CD8-positive, alpha-beta memory T cell (primary cell): Measurements from ENCODE around the gene BCL3. TPM values are rescaled to one million over a fixed set of nuclear protein-coding genes. Genes with fewer than 3 reads are reported as not detected.

Experiments
- CTCF ChIA-PET: fragments of 350-600 bp; sonication (Branson Sonifier 250); formaldehyde crosslinking; loops from one replicate; lab custom pipeline; 2021; ENCODE audit warnings: antibody characterized with exemption; lab: Charles Lee
- POLR2A ChIA-PET: fragments of 350-600 bp; sonication (Branson Sonifier 250); formaldehyde crosslinking; loops from one replicate; lab custom pipeline; 2021; ENCODE audit warnings: antibody characterized with exemption; lab: Charles Lee
- DNase-seq, 5 donors: peaks; one replicate each; pipeline versions ENCODE4 v3.0.0 to v3.0.0-alpha.2; 2020 to 2022; ENCODE audit warnings: mixed read lengths in 1 of 5
- H3K27ac ChIP-seq: one replicate; pipeline ENCODE4 v1.7.0; 2013; ENCODE audit warnings: low read depth, mild to moderate bottlenecking, low read length, moderate library complexity
- H3K27me3 ChIP-seq: 2 replicates; pipeline ENCODE4 v1.7.0; 2013; ENCODE audit warnings: low read length, mild to moderate bottlenecking; ENCODE audit not compliant: insufficient read depth, poor library complexity, severe bottlenecking
- H3K36me3 ChIP-seq: 2 replicates; pipeline ENCODE4 v1.7.0; 2013; ENCODE audit warnings: mild to moderate bottlenecking, low read length, moderate library complexity; ENCODE audit not compliant: insufficient read depth
- H3K4me1 ChIP-seq: 2 replicates; pipeline ENCODE4 v1.7.0; 2013; ENCODE audit warnings: mild to moderate bottlenecking, low read length, moderate library complexity; ENCODE audit not compliant: insufficient read depth
- H3K4me3 ChIP-seq: 2 replicates; pipeline ENCODE4 v1.7.0; 2013; ENCODE audit warnings: mild to moderate bottlenecking, low read length
- H3K9me3 ChIP-seq: 2 replicates; pipeline ENCODE4 v1.7.0; 2013; ENCODE audit warnings: mild to moderate bottlenecking, low read length
- H3K27ac Mint-ChIP-seq, 8 donors: one replicate each; pipeline ENCODE4 v1.8.0; 2020 to 2021; ENCODE audit warnings: mixed read lengths in 8 of 8, mild to moderate bottlenecking in 6 of 8, inconsistent platforms in 3 of 8, moderate library complexity in 3 of 8
- H3K27me3 Mint-ChIP-seq, 2 donors: one replicate each; pipeline ENCODE4 v1.8.0; 2020 to 2021; ENCODE audit warnings: mixed read lengths in 2 of 2, mild to moderate bottlenecking in 1 of 2, moderate library complexity in 1 of 2
- H3K36me3 Mint-ChIP-seq, 3 donors: one replicate each; pipeline ENCODE4 v1.8.0; 2020 to 2021; ENCODE audit warnings: mixed read lengths in 3 of 3, inconsistent platforms in 1 of 3, mild to moderate bottlenecking in 1 of 3
- H3K4me1 Mint-ChIP-seq, 3 donors: one replicate each; pipeline ENCODE4 v1.8.0; 2020 to 2021; ENCODE audit warnings: mixed read lengths in 3 of 3, inconsistent platforms in 1 of 3, mild to moderate bottlenecking in 1 of 3
- H3K4me3 Mint-ChIP-seq, 7 donors: one replicate each; pipeline ENCODE4 v1.8.0; 2020 to 2021; ENCODE audit warnings: mixed read lengths in 7 of 7, mild to moderate bottlenecking in 6 of 7, moderate library complexity in 4 of 7, inconsistent platforms in 2 of 7
- H3K9me3 Mint-ChIP-seq, 5 donors: one replicate each; pipeline ENCODE4 v1.8.0; 2020 to 2022; ENCODE audit warnings: mixed read lengths in 5 of 5, mild to moderate bottlenecking in 3 of 5, moderate library complexity in 2 of 5, inconsistent platforms in 1 of 5
- polyA plus RNA-seq: library from polyadenylated mRNA; unstranded; fragments of 300-500 nt; fragmentation: Illumina TruSeq; gene quantifications from one replicate; pipeline ENCODE4 v1.2.3, GENCODE V29; 2021
- total RNA-seq, 2 experiments: library from RNA; stranded (reverse); gene quantifications; one replicate each; pipeline ENCODE4 v1.2.3, GENCODE V29; 2021

The BCL3 gene
- total and polyA plus RNA-seq, 3 experiments from 2014 or later, result 9.8 to 33.9 (median 30.5) TPM

- H3K36me3 ChIP-seq, result no peaks in the 10 kb centered on the region
- H3K9me3 Mint-ChIP-seq, result no peaks in the 10 kb centered on the region
- H3K27me3 ChIP-seq, result no peaks in the 10 kb centered on the region
- H3K27ac Mint-ChIP-seq, result no peak overlapping the region
- H3K27me3 Mint-ChIP-seq, result no peaks in the 10 kb centered on the region
- no peak overlapping the region for H3K4me3 ChIP-seq
- no peaks in the 10 kb centered on the region for H3K4me1 ChIP-seq
- no peaks in the 10 kb centered on the region for H3K36me3 Mint-ChIP-seq
- H3K27ac ChIP-seq, result no peak overlapping the region
- H3K4me3 Mint-ChIP-seq, result no peak overlapping the region
- CTCF ChIA-PET, result no interaction called here
- POLR2A ChIA-PET, result no interaction called here
- no peaks in the 10 kb centered on the region for H3K9me3 ChIP-seq
- DNase-seq, result no peak
- peaks cover 6 to 9% (median 8%) of the 10 kb centered on the region in 3 donors for H3K4me1 Mint-ChIP-seq
Observed at GRCh38 chr19:44731081-44731480, 17.4 kb upstream of the BCL3 start.

GRCh38 chr19:44731622-44732021 lies 16.9 kb upstream of the BCL3 start:
- Mint-ChIP-seq H3K9me3 (no peaks in the 10 kb centered on the region), H3K27ac (peak overlapping the region in 1 of 8 donors; percentile 85), H3K36me3 (no peaks in the 10 kb centered on the region), H3K27me3 (no peaks in the 10 kb centered on the region), H3K4me1 (peaks cover 6 to 9% (median 8%) of the 10 kb centered on the region in 3 donors), H3K4me3 (no peak overlapping the region)
- POLR2A ChIA-PET, result no interaction called here
- Histone ChIP-seq H3K4me1 (no peaks in the 10 kb centered on the region), H3K27ac (no peak overlapping the region), H3K9me3 (no peaks in the 10 kb centered on the region), H3K36me3 (no peaks in the 10 kb centered on the region), H3K4me3 (no peak overlapping the region), H3K27me3 (no peaks in the 10 kb centered on the region)
- no peak for DNase-seq
- CTCF ChIA-PET, result no interaction called here

GRCh38 chr19:44732235-44733014 lies 16.1 kb upstream of the BCL3 start:
- POLR2A ChIA-PET, result no interaction called here
- H3K27me3 Mint-ChIP-seq, result no peaks in the 10 kb centered on the region

GRCh38 chr19:44734357-44734756 lies 14.2 kb upstream of the BCL3 start:
- no peaks in the 10 kb centered on the region for H3K36me3 Mint-ChIP-seq
- no peak overlapping the region for H3K4me3 ChIP-seq
- H3K9me3 ChIP-seq, result no peaks in the 10 kb centered on the region
- peaks cover 2 to 5% (median 3%) of the 10 kb centered on the region in 3 donors for H3K4me1 Mint-ChIP-seq
- H3K9me3 Mint-ChIP-seq, result no peaks in the 10 kb centered on the region
- POLR2A ChIA-PET, result no interaction called here
- H3K27ac Mint-ChIP-seq, result no peak overlapping the region
- H3K36me3 ChIP-seq, result no peaks in the 10 kb centered on the region
- no peak for DNase-seq
- no peaks in the 10 kb centered on the region for H3K27me3 Mint-ChIP-seq
- no peaks in the 10 kb centered on the region for H3K27me3 ChIP-seq
- no peak overlapping the region for H3K4me3 Mint-ChIP-seq
- no peaks in the 10 kb centered on the region for H3K4me1 ChIP-seq
- no peak overlapping the region for H3K27ac ChIP-seq
- CTCF ChIA-PET, result no interaction called here

More at GRCh38 chr19:44732235-44733014, 16.1 kb upstream of the BCL3 start:
- Mint-ChIP-seq H3K4me1 (peaks cover 9 to 14% (median 11%) of the 10 kb centered on the region in 3 donors), H3K36me3 (no peaks in the 10 kb centered on the region), H3K9me3 (no peaks in the 10 kb centered on the region), H3K4me3 (no peak overlapping the region), H3K27ac (no peak overlapping the region)
- Histone ChIP-seq H3K4me1 (no peaks in the 10 kb centered on the region), H3K27me3 (no peaks in the 10 kb centered on the region), H3K4me3 (no peak overlapping the region), H3K36me3 (no peaks in the 10 kb centered on the region), H3K9me3 (no peaks in the 10 kb centered on the region), H3K27ac (no peak overlapping the region)
- CTCF ChIA-PET, result interaction anchor here (1.6 to 1.9 kb wide), 2 partner anchors 8 to 38 kb away, joined by 8 read pairs; no protein-coding TSS in a partner anchor
- no peak for DNase-seq

GRCh38 chr19:44735011-44735410 lies 13.5 kb upstream of the BCL3 start:
- no peaks in the 10 kb centered on the region for H3K36me3 ChIP-seq
- H3K27me3 ChIP-seq, result no peaks in the 10 kb centered on the region
- H3K9me3 ChIP-seq, result no peaks in the 10 kb centered on the region
- Mint-ChIP-seq H3K4me3 (no peak overlapping the region), H3K36me3 (no peaks in the 10 kb centered on the region), H3K9me3 (no peaks in the 10 kb centered on the region), H3K27ac (no peak overlapping the region), H3K27me3 (no peaks in the 10 kb centered on the region), H3K4me1 (peaks cover 2 to 5% (median 3%) of the 10 kb centered on the region in 3 donors)
- DNase-seq, result no peak
- H3K27ac ChIP-seq, result no peak overlapping the region
- POLR2A ChIA-PET, result no interaction called here
- no peak overlapping the region for H3K4me3 ChIP-seq
- CTCF ChIA-PET, result no interaction called here
- H3K4me1 ChIP-seq, result no peaks in the 10 kb centered on the region

- Histone ChIP-seq H3K9me3 (no peaks in the 10 kb centered on the region), H3K27me3 (no peaks in the 10 kb centered on the region), H3K4me1 (no peaks in the 10 kb centered on the region), H3K4me3 (no peak overlapping the region), H3K36me3 (no peaks in the 10 kb centered on the region), H3K27ac (no peak overlapping the region)
- POLR2A ChIA-PET, result no interaction called here
- Mint-ChIP-seq H3K4me1 (peaks cover 4 to 11% (median 5%) of the 10 kb centered on the region in 3 donors), H3K9me3 (no peaks in the 10 kb centered on the region), H3K4me3 (no peak overlapping the region), H3K27me3 (no peaks in the 10 kb centered on the region), H3K36me3 (no peaks in the 10 kb centered on the region), H3K27ac (peak overlapping the region in 4 of 8 donors; percentile 12 to 47 (median 32))
- no peak for DNase-seq
- CTCF ChIA-PET, result no interaction called here
Observed at GRCh38 chr19:44737238-44738071, 11.1 kb upstream of the BCL3 start.

GRCh38 chr19:44738136-44738535 lies 10.4 kb upstream of the BCL3 start:
- Histone ChIP-seq H3K27ac (no peak overlapping the region), H3K36me3 (no peaks in the 10 kb centered on the region), H3K27me3 (no peaks in the 10 kb centered on the region), H3K9me3 (no peaks in the 10 kb centered on the region), H3K4me1 (no peaks in the 10 kb centered on the region), H3K4me3 (no peak overlapping the region)
- H3K4me1 Mint-ChIP-seq, result peaks cover 4 to 11% (median 5%) of the 10 kb centered on the region in 3 donors
- DNase-seq, result no peak
- H3K9me3 Mint-ChIP-seq, result no peaks in the 10 kb centered on the region
- no peaks in the 10 kb centered on the region for H3K36me3 Mint-ChIP-seq
- H3K27me3 Mint-ChIP-seq, result no peaks in the 10 kb centered on the region
- ChIA-PET CTCF (interaction anchor here (2.7 kb wide), 1 partner anchor 33 kb away, joined by 10 read pairs; no protein-coding TSS in a partner anchor), POLR2A (no interaction called here)
- H3K27ac Mint-ChIP-seq, result peak overlapping the region in 2 of 8 donors; percentile 19 to 54
- no peak overlapping the region for H3K4me3 Mint-ChIP-seq
